HG02870 (cell line): ENCODE data around the gene CTXN3.

Source experiments
- ATAC-seq: cut with Tn5 transposase; IDR thresholded peaks from one replicate; pipeline ENCODE4 v1.9.1; 2021; ENCODE audit warnings: mild to moderate bottlenecking, moderate library complexity; ENCODE audit not compliant: unreplicated experiment

CTXN3 gene

DNA sequence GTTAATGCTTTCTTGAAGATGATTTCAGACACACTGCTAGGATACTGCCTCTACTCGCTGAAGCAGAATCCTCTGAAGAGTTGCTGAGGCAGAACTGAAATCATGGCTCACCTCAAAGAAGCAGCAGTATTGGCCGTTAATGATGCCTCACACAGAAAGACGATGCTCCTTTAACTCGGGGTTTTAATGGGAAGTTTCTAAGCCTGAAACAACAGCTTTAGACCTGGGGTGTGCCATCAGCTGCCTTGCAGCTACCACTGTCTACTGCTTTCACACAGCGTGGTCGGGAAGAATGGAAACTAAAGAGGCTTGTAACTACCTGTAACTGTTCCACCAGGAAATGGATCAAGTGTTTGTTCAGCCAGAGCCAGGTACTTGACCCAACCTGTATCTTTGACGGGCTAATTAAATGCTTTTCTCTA, at the start of gene CTXN3:
Gene CTXN3 (plus strand): TSS at position 65 of the 422 bp plus-strand sequence. CDS start 8,440 bp downstream, outside the sequence.
- no peak for ATAC-seq

DNA sequence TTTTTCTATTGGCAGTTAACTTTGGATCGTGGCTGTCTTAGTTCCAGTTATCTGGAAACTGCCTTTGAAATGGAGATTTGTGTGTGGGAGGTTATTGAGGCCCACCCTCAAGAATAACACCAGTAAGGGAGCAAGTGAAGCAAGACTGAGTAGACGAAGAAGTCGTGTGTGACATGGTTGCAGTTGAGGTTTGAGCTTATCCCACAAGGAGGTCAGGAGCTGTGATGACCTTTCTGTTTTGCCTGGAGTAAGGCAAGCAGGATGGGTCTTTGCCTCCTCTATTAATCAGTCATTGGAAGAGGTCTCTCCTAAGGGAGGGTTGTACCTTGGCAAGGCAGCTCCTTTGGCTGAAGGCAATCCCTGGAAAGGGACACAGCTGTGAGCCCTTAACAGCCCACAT, 49.6 kb upstream of the CTXN3 start:
- no peak for ATAC-seq

DNA sequence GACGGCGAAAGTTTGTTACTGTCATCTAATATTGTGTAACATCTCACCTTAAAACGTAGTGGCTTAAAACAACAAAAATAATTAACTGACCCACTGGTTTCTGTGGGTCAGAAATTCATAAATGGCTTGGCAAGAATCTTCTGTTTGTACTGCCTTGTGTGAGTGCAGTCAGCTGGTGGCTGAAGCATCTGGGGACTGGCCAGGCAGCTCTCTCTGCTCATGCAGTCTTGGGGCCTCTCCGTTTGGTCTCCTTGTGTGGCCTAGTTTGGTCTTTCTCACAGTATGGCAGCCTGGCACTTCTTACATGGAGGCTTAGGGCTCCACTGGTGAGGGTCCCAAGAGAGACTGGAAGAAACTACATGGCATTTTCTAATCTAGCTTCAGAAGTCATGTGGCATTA, 49.0 kb upstream of the CTXN3 start:
- ATAC-seq, result no peak

DNA sequence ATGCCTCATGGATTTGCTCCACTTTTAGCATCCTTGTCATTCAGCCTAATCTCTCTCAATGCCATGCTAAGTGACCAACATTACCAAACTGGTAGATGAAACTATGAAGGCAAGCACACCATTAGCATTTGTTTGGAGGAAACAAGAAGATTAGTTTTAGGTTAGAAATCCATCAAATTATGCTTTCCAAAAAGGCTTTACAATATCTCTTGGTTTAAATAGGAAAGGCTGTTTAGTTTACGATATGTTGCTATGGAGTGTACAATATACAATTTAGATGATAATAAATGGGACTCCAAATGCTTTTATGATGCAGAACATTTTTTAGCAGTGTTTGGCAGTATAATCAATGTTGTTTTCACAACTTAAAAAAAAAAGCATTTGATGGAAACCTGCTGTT, 47.8 kb upstream of the CTXN3 start:
- ATAC-seq, result no peak

DNA sequence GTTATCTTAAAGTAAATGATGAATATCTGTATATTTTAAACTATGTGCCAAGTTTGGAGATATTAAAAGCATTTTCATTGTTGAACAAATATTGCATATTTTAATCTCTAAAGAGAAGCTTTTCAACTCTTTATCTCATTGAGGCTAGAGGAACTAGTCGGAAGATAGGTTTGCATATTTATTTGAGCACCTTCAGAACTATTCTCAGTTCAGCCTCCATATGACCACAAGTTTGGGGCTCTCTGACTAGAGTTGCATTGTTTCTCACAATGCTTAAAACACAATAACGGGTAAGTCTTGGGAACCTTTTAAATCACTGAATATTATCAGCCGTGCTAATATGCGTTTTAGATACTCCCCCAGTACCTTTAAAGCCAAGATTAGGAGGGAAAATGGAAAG, 47.3 kb upstream of the CTXN3 start:
- ATAC-seq, result no peak

DNA sequence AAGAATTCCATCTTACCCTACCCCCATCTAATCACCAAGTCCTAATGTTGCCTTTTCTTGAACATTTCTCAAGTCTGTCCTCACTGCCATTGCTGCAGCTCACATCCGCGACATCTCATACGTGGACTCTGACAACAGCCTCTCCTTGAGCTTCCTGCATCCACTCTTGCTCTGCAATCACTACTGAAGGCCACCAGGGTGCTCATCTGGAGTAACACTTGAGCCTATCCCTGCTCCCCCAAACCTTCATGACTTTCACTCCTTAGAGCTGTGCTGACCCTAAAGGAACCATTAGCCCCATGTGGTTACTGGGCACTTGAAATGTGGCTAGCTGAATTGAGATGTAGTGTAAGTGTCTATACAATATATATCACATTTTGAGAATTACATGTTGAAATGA, 46.4 kb upstream of the CTXN3 start:
- ATAC-seq, result no peak

- no peak for ATAC-seq
These were observed 45.7 kb upstream of the CTXN3 start for GRCh38 chr5:127602896-127603844.

- ATAC-seq, result peak; percentile 65
These were observed 40.7 kb upstream of the CTXN3 start for GRCh38 chr5:127608077-127608660.

DNA sequence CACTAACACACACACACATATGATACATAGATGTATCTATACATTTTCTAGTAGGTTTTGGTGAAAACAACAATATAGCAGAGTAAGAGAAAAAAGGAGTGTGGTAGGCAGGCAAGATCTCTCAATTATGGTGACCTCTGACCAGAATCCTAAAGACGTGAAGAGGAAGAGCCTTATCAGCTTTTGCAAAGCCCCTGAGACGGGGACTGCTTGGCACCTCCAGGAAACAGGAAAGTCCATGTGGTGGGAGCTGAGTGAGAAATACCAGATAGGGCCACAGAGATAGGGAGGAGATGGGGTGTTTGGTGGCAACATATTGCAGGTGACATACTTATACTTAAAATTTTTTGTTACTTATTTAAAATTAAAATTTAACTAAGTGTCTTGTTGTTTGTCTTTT, 39.9 kb upstream of the CTXN3 start:
- no peak for ATAC-seq

DNA sequence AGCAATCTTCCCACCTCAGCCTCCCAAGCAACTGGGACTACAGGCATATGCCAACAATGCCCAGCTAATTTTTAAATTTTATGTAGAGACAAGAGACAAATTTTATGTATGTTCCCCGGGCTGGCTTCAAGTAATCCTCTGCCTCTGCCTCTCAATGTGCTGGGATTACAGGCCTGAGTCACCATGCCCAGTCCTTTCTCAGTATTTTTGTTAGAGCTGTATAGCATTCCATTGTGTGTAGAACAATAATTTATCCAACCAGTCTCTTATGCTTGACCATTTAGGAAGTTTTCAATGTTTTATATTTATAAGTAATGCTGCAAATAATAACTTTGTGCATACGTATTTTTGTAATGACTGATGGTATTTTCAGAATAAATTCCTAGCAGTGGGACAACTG, 38.9 kb upstream of the CTXN3 start:
- no peak for ATAC-seq

- ATAC-seq, result peak; percentile 33
These were observed 36.3 kb upstream of the CTXN3 start for GRCh38 chr5:127612441-127613141.

DNA sequence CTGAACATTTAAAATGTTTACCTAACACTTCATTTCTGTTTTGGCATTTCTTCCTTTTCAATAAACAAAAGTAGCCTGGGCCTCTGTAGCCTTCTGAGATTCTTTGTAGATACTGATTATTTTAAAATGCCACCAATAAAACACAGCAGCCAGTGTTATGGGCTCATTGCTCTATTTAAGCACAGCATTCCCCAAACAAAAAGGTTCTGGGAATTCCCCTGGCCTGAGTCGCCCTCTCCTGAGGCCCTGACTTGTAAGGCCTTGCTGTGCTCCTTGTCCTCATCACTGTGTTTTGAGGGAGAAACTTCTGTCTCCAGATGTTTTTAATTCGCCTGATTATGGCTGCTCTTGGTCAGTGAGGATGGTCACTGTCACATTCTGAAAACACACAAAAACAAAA, 33.0 kb upstream of the CTXN3 start:
- ATAC-seq, result no peak

GRCh38 chr5:127619908-127620479, 28.9 kb upstream of the CTXN3 start:
- ATAC-seq, result no peak

GRCh38 chr5:127621601-127622325, 27.1 kb upstream of the CTXN3 start:
- ATAC-seq, result no peak

GRCh38 chr5:127634007-127634406, 14.9 kb upstream of the CTXN3 start:
- ATAC-seq, result no peak

DNA sequence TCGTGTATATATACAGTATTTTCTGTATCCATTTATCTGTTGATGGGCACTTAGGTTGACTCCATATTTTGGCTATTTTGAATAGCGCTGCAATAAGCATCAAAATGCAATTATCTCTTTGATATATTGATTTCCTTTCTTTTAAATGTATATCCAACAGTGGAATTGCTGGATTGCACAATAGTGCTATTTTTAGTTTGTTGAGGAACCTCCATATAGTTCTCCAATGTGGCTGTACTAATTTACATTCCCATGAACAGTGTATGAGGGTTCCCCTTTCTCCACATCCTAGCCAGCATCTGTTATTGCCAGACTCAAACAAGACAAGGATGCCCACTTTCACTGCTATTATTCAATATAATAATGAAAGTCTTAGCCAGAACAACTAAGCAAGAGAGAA, 9.1 kb upstream of the CTXN3 start:
- no peak for ATAC-seq

- ATAC-seq, result no peak
These were observed 5.9 kb upstream of the CTXN3 start for GRCh38 chr5:127642949-127643348.

GRCh38 chr5:127643607-127644006, 5.3 kb upstream of the CTXN3 start:
- ATAC-seq, result no peak

GRCh38 chr5:127645300-127645726, 3.6 kb upstream of the CTXN3 start:
- ATAC-seq, result no peak

- no peak for ATAC-seq
These were observed 1.4 kb upstream of the CTXN3 start for GRCh38 chr5:127647361-127647958.
